Activated naive CD4-positive, alpha-beta T cell treated with anti-CD3 and anti-CD28 coated beads for 36 hours (primary cell): ENCODE data around the gene C11orf21. TPM values are rescaled to one million over a fixed set of nuclear protein-coding genes. Genes with fewer than 3 reads are reported as not detected.
A peak's percentile ranks its signal among the peaks of the same experiment; 100 is the strongest.

Source experiments
- CTCF ChIA-PET: fragments of 350-600 bp; sonication (Branson Sonifier 250); formaldehyde crosslinking; loops from one replicate; lab custom pipeline; 2021; ENCODE audit warnings: antibody characterized with exemption; lab: Charles Lee
- DNase-seq: peaks from one replicate; pipeline ENCODE4 v3.0.0-alpha.2; 2020
- H3K27ac Mint-ChIP-seq: one replicate; pipeline ENCODE4 v1.8.0; 2021; ENCODE audit warnings: mild to moderate bottlenecking, mixed read lengths
- H3K27me3 Mint-ChIP-seq: one replicate; pipeline ENCODE4 v1.8.0; 2021; ENCODE audit warnings: low read depth, mixed read lengths
- H3K36me3 Mint-ChIP-seq: one replicate; pipeline ENCODE4 v1.8.0; 2021; ENCODE audit warnings: low read depth, mixed read lengths
- H3K4me1 Mint-ChIP-seq: one replicate; pipeline ENCODE4 v1.8.0; 2021; ENCODE audit warnings: low read depth, mixed read lengths
- H3K4me3 Mint-ChIP-seq: one replicate; pipeline ENCODE4 v1.8.0; 2021; ENCODE audit warnings: mild to moderate bottlenecking, moderate library complexity, mixed read lengths
- H3K9me3 Mint-ChIP-seq: one replicate; pipeline ENCODE4 v1.8.0; 2021; ENCODE audit warnings: mixed read lengths
- intact Hi-C: fragments of 100-400 bp; cut with micrococcal nuclease; formaldehyde crosslinking; loops from one replicate; pipeline ENCODE4 v1.15.1; 2023
- total RNA-seq, 2 experiments: library from RNA; stranded (reverse); gene quantifications; one replicate each; pipeline ENCODE4 v1.2.3, GENCODE V29; 2021

C11orf21 gene
- total RNA-seq, 2 experiments from 2014 or later: 6.1 to 6.6 TPM

DNA sequence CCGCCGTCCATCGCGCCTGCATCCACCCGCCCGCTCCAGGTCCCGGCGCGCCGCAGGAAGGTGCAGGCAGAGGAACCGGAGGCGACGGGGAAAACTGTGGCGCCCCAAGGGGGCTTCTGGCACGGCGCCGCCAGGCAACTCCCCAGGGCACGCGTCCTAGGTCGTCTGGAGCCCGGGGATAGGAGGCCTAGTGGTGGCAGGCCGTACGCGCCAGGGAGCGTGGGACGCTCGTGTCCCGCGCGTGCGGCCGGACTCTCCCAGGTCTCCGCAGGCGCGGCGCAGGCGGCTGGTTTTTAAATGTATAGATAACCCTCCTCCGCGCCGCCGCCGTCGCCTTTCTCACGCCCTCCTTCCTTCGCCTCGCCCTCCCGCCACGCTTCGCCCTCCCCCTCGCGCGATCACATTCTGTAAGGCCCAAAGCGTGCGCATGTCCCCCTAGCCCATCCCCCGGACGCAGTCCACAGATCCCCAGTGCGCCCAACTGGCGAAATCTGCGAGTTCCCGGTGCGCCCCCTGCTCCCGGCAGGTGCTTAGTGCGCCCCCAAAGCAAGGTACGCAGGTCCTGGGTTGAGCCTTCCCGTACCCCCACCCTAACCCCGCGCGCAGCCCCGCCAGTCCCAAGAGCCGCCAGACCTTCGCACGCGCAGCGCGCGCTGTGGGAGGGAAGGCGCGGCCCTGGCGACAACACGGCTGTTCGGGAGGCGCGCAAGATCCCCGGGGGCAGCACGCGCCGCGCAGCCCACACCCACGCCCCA is 31.2 kb downstream of the C11orf21 start, which contains the start of gene ASCL2:
Gene ASCL2 (minus strand): TSS at position 267 of the 755 bp plus-strand sequence. CDS start 256 bp downstream, at position 11.
- H3K27ac Mint-ChIP-seq: no peak within 1 kb of the TSS
- intact Hi-C loops: no loop called here
- CTCF ChIA-PET: no interaction called here

GRCh38 chr11:2269601-2270321 is 32.0 kb downstream of the C11orf21 start:
- no peak overlapping the region for H3K27ac Mint-ChIP-seq

More for the DNA sequence above, 31.2 kb downstream of the C11orf21 start, which contains the start of gene ASCL2:
- Mint-ChIP-seq H3K9me3 (no peaks in the 10 kb centered on the region), H3K4me3 (peak within 1 kb of the TSS; percentile 36), H3K27me3 (peaks cover 25% of the 10 kb centered on the region), H3K4me1 (peaks cover 22% of the 10 kb centered on the region), H3K36me3 (no peaks in the 10 kb centered on the region)
- no peak for DNase-seq

DNA sequence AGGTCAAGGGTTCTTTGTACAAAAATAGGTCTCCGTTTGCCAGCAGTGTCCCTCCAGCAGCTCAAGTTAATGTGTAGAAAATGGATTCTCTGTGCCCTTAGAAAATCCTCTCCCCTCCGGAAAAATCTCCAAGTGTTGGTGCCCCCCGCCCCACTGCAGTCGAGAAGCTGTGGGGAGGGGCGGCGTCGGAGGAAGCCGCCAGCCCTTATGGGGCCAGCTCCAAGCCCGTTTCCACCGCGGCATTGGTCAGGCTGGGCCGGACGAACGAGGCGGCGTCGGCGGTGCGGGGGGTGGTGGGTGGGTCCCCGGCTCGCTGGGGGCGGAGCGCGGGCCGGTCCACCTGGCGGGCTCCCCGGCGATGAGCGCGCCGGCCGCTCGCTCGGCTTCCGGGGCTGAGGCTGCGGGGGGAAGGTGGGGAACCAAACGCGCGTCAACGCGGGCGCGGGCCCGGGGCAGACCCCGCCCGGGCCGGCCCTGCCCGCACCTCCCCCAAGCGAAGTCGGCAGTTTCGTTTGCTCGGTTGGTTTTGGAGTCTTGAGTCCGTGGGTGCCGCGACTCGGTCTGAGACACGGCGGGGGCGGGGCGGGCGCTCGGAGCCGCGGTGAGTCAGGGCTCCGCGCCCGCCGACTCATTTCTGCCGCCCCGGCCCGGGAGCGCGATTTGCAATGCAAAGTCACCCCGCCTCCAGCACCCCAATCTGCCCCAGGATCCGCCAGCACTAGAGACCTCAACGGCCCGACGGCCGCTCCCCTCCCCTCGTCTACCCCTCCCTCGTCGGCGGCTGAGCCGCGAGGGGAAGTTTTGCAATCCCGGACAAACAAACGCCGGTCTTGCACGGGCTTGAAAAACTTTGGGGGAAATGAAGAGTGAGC is 32.8 kb downstream of the C11orf21 start:
- Mint-ChIP-seq H3K4me1 (peaks cover 25% of the 10 kb centered on the region), H3K9me3 (no peaks in the 10 kb centered on the region), H3K27ac (no peak overlapping the region), H3K36me3 (no peaks in the 10 kb centered on the region), H3K27me3 (peaks cover 25% of the 10 kb centered on the region), H3K4me3 (peak overlapping the region; percentile 36)
- peak; percentile 82 for DNase-seq
- intact Hi-C loops: loop anchor here (2.0 to 5.0 kb wide), 3 partner anchors 34 to 417 kb away; partner anchors contain the start of genes LSP1 and TSPAN32
- CTCF ChIA-PET: no interaction called here

More at GRCh38 chr11:2269601-2270321, 32.0 kb downstream of the C11orf21 start:
- CTCF ChIA-PET: no interaction called here
- Mint-ChIP-seq H3K9me3 (no peaks in the 10 kb centered on the region), H3K4me1 (peaks cover 25% of the 10 kb centered on the region), H3K36me3 (no peaks in the 10 kb centered on the region), H3K27me3 (peaks cover 25% of the 10 kb centered on the region), H3K4me3 (peak overlapping the region; percentile 36)
- DNase-seq: peak; percentile 51
- intact Hi-C loops: loop anchor here (2.0 to 5.0 kb wide), 3 partner anchors 33 to 417 kb away; partner anchors contain the start of genes LSP1 and TSPAN32

DNA sequence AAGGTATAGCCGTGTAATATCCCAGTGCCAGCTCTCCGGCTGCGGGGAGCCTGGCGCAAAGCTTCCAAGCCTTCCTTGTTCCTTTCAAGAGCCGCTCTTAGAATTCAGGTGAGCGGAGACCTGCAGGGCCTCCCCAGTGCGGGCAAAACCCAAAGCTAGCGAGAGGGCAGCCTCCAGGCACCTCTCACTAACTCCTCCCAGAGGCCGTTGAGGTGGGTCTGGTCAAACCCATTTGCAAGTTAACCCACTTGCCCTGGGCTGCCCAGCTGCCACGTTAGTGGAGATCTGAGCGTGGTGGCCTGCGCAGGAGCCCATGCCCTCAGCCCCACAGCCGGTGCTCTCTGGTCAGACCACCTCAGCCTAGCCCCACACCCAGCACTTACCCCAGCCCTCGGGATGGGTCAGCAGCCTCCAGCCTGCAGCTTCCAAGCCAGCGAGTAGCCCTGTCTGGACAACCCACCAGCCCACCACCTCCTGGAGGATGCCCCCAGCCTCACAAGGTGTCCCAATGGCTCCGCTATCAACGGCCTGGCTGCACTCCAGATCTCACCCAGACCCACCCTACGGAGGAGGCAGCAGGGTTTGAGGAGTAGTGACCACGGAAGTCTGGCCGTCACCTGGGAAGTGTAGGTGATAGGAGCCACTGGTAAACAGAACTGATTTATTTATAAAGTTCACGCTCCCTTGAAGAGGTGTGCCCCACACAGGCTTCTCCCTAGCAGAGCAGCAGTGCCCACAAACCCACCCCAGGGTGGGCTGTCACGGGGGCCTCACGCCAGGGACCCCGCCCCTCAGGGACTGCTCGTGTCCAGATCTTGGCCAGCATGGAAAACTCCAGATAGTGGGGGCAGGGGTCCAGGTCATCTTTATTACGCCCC is 33.6 kb downstream of the C11orf21 start:
- DNase-seq: no peak
- intact Hi-C loops: loop anchor here (2.0 to 5.0 kb wide), 3 partner anchors 35 to 416 kb away; partner anchors contain the start of genes LSP1 and TSPAN32

DNA sequence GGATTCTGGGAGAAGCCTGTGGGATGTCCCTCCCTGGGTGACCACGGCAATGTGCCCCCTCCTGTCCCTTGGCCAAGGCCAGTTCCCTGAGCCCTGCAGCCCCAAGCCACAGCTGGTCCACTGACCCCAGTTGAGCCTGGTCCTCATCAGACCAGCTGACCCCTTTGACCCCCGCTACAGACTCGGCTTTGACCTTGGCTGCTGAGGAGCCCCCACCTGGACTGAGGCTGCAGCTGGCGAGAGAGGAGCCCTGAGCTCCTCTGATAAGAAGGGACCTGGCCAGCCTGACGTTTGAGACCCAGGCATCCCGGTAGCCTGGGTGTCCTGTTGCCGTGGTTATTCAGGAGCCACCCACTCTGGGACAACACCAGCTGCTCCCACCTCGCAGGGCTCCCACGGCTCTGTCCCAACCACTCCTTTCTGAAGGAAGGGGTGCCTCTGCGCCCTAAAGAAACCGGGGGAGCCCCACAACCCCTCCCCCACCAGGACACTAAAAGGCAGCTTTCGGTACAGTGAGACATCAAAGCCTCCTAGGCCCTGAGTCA is 34.3 kb downstream of the C11orf21 start:
- H3K4me1 Mint-ChIP-seq: peaks cover 25% of the 10 kb centered on the region
- intact Hi-C loops: loop anchor here (5.0 kb wide), 2 partner anchors 125 to 415 kb away; partner anchors contain the start of gene LSP1
- no peaks in the 10 kb centered on the region for H3K9me3 Mint-ChIP-seq
- no peak for DNase-seq
- no peak overlapping the region for H3K4me3 Mint-ChIP-seq
- no peak overlapping the region for H3K27ac Mint-ChIP-seq
- CTCF ChIA-PET: interaction anchor here (0.5 kb wide), 1 partner anchor 55 kb away, joined by 3 read pairs; no protein-coding TSS in a partner anchor
- H3K36me3 Mint-ChIP-seq: no peaks in the 10 kb centered on the region
- peaks cover 15% of the 10 kb centered on the region for H3K27me3 Mint-ChIP-seq

More for the DNA sequence above, 33.6 kb downstream of the C11orf21 start:
- no peak overlapping the region for H3K27ac Mint-ChIP-seq
- CTCF ChIA-PET: interaction anchor here (0.5 kb wide), 1 partner anchor 54 kb away, joined by 3 read pairs; no protein-coding TSS in a partner anchor
- H3K9me3 Mint-ChIP-seq: no peaks in the 10 kb centered on the region
- peaks cover 22% of the 10 kb centered on the region for H3K27me3 Mint-ChIP-seq
- peaks cover 25% of the 10 kb centered on the region for H3K4me1 Mint-ChIP-seq
- H3K4me3 Mint-ChIP-seq: peak overlapping the region; percentile 4
- H3K36me3 Mint-ChIP-seq: no peaks in the 10 kb centered on the region

GRCh38 chr11:2266586-2267305 is 35.0 kb downstream of the C11orf21 start:
- no peak for DNase-seq
- no peak overlapping the region for H3K27ac Mint-ChIP-seq
- CTCF ChIA-PET: no interaction called here

GRCh38 chr11:2265854-2266585 is 35.7 kb downstream of the C11orf21 start:
- intact Hi-C loops: loop anchor here (5.0 kb wide), 2 partner anchors 124 to 414 kb away; partner anchors contain the start of gene LSP1
- no peaks in the 10 kb centered on the region for H3K36me3 Mint-ChIP-seq
- peak overlapping the region; percentile 22 for H3K4me3 Mint-ChIP-seq
- no peaks in the 10 kb centered on the region for H3K9me3 Mint-ChIP-seq
- H3K4me1 Mint-ChIP-seq: peaks cover 25% of the 10 kb centered on the region
- DNase-seq: no peak
- peaks cover 13% of the 10 kb centered on the region for H3K27me3 Mint-ChIP-seq
- H3K27ac Mint-ChIP-seq: peak overlapping the region; percentile 27
- CTCF ChIA-PET: interaction anchor here (1.1 kb wide), 1 partner anchor 68 kb away, joined by 3 read pairs; no protein-coding TSS in a partner anchor

More at GRCh38 chr11:2266586-2267305, 35.0 kb downstream of the C11orf21 start:
- no peaks in the 10 kb centered on the region for H3K36me3 Mint-ChIP-seq
- peaks cover 15% of the 10 kb centered on the region for H3K27me3 Mint-ChIP-seq
- intact Hi-C loops: loop anchor here (5.0 kb wide), 2 partner anchors 124 to 414 kb away; partner anchors contain the start of gene LSP1
- peaks cover 25% of the 10 kb centered on the region for H3K4me1 Mint-ChIP-seq
- no peak overlapping the region for H3K4me3 Mint-ChIP-seq
- no peaks in the 10 kb centered on the region for H3K9me3 Mint-ChIP-seq

DNA sequence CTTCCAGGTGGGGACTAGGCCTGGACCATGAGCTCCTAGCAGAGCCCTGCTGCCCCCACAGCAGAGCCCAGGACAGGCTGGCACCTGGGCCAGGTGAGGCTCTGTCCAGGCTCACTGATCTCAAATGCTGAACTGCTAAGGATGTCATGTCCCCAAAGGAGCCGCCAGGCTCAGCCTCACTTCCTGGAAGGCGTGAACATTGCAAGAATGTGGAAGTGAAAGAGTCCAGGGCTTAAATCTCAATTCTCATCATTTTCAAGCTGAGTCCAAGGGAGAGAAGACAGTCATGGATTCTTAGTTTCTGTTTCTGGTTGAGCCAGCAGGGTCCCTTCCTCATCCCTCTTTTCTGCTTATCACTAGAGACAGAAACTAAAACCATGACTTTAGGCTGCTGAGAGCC is 36.3 kb downstream of the C11orf21 start:
- intact Hi-C loops: loop anchor here (5.0 kb wide), 2 partner anchors 123 to 413 kb away; partner anchors contain the start of gene LSP1
- Mint-ChIP-seq H3K9me3 (no peaks in the 10 kb centered on the region), H3K4me3 (peak overlapping the region; percentile 22), H3K27me3 (peaks cover 9% of the 10 kb centered on the region), H3K36me3 (no peaks in the 10 kb centered on the region), H3K4me1 (peaks cover 23% of the 10 kb centered on the region), H3K27ac (peak overlapping the region; percentile 27)
- CTCF ChIA-PET: interaction anchor here (1.1 kb wide), 1 partner anchor 67 kb away, joined by 3 read pairs; no protein-coding TSS in a partner anchor
- DNase-seq: peak; percentile 56

- intact Hi-C loops: loop anchor here (5.0 kb wide), 2 partner anchors 122 to 412 kb away; partner anchors contain the start of gene LSP1
- DNase-seq: no peak
- Mint-ChIP-seq H3K4me1 (peaks cover 22% of the 10 kb centered on the region), H3K27ac (no peak overlapping the region), H3K36me3 (no peaks in the 10 kb centered on the region), H3K9me3 (no peaks in the 10 kb centered on the region), H3K4me3 (no peak overlapping the region), H3K27me3 (peaks cover 9% of the 10 kb centered on the region)
- CTCF ChIA-PET: interaction anchor here (1.7 kb wide), 1 partner anchor 665 kb away, joined by 3 read pairs; no protein-coding TSS in a partner anchor
Observed at GRCh38 chr11:2264366-2265053, 37.2 kb downstream of the C11orf21 start.
